GM23248 (cell line): Measurements from ENCODE around the gene TM4SF4. TPM values are rescaled to one million over a fixed set of nuclear protein-coding genes. Genes with fewer than 3 reads are reported as not detected.

Experiments
- DNase-seq: peaks from one replicate; pipeline ENCODE4 v3.0.0-alpha.2; 2015
- H2AFZ ChIP-seq: fragments of 200-600 bp; sonication (generic); 2 replicates; pipeline ENCODE4 v1.6.1; 2016; ENCODE audit warnings: antibody characterized with exemption
- H3F3A ChIP-seq: fragments of 200-600 bp; sonication (generic); 2 replicates; pipeline ENCODE4 v1.6.1; 2016; ENCODE audit warnings: mild to moderate bottlenecking, antibody characterized with exemption, mixed run types; ENCODE audit not compliant: insufficient read depth
- H3K27ac ChIP-seq: fragments of 200-600 bp; sonication (generic); 2 replicates; pipeline ENCODE4 v1.5.1; 2016; ENCODE audit warnings: mild to moderate bottlenecking
- H3K27me3 ChIP-seq: fragments of 200-600 bp; sonication (generic); replicated peaks from 2 replicates; pipeline ENCODE4 v1.6.1; 2016; ENCODE audit warnings: mild to moderate bottlenecking; ENCODE audit not compliant: insufficient read depth
- H3K36me3 ChIP-seq: fragments of 200-600 bp; sonication (generic); 2 replicates; pipeline ENCODE4 v1.6.1; 2016; ENCODE audit warnings: low read depth, mild to moderate bottlenecking
- H3K4me1 ChIP-seq: fragments of 200-600 bp; sonication (generic); 2 replicates; pipeline ENCODE4 v1.6.1; 2016; ENCODE audit warnings: mild to moderate bottlenecking; ENCODE audit not compliant: insufficient read depth
- H3K4me2 ChIP-seq: fragments of 200-600 bp; sonication (generic); one replicate; pipeline ENCODE4 v1.6.1; 2016; ENCODE audit warnings: mild to moderate bottlenecking; ENCODE audit not compliant: unreplicated experiment
- H3K4me3 ChIP-seq: fragments of 200-600 bp; sonication (generic); 2 replicates; pipeline ENCODE4 v1.5.1; 2016; ENCODE audit warnings: mild to moderate bottlenecking
- H3K79me2 ChIP-seq: fragments of 200-600 bp; sonication (generic); 2 replicates; pipeline ENCODE4 v1.6.1; 2016; ENCODE audit warnings: mild to moderate bottlenecking; ENCODE audit not compliant: insufficient read depth
- H3K9ac ChIP-seq: fragments of 200-600 bp; sonication (generic); 2 replicates; pipeline ENCODE4 v1.6.1; 2016; ENCODE audit warnings: mild to moderate bottlenecking
- H3K9me2 ChIP-seq: fragments of 200-600 bp; sonication (generic); 2 replicates; pipeline ENCODE4 v1.6.1; 2016; ENCODE audit warnings: mixed run types, mild to moderate bottlenecking, moderate library complexity; ENCODE audit not compliant: insufficient read depth
- H3K9me3 ChIP-seq: fragments of 200-600 bp; sonication (generic); one replicate; pipeline ENCODE4 v1.6.1; 2017; ENCODE audit warnings: low read depth
- H4K20me1 ChIP-seq: fragments of 200-600 bp; sonication (generic); 2 replicates; pipeline ENCODE4 v1.6.0; 2016; ENCODE audit not compliant: insufficient read depth
- EZH2 ChIP-seq: fragments of 200-600 bp; sonication (generic); IDR thresholded peaks from 2 replicates; pipeline ENCODE4 v1.6.1; 2018; ENCODE audit warnings: antibody characterized with exemption, mild to moderate bottlenecking; ENCODE audit not compliant: insufficient read depth, poor library complexity, severe bottlenecking
- EZH2phosphoT487 ChIP-seq: fragments of 200-600 bp; sonication (generic); IDR thresholded peaks from 2 replicates; pipeline ENCODE4 v1.6.1; 2018; ENCODE audit warnings: antibody characterized with exemption, moderate library complexity, mild to moderate bottlenecking, low read depth; ENCODE audit not compliant: insufficient read depth
- WGBS, 2 experiments: methylation state at CpG; one replicate each; pipeline ENCODE4 v1.1.6; 2015 to 2017; ENCODE audit warnings: low lambda C conversion rate in 2 of 2, low coverage in 1 of 2; ENCODE audit errors: missing lambda C conversion rate in 2 of 2; 5-methylcytosine and 5-hydroxymethylcytosine counted together
- in situ Hi-C: fragments of 300-500 bp; cut with MboI; formaldehyde crosslinking; loops from 2 replicates; pipeline ENCODE4 v1.15.0; 2020
- polyA plus RNA-seq: library from polyadenylated mRNA; unstranded; fragments of >200 nt; fragmentation: Nextera tagmentation; extraction: Ambion mirVana; gene quantifications from 2 replicates; pipeline ENCODE4 v1.2.1, GENCODE V29; 2016
- total RNA-seq: library from RNA; depleted of rRNA; stranded (reverse); fragments of >200 nt; shearing (Covaris generic); gene quantifications from 2 replicates; pipeline ENCODE4 v1.2.3, GENCODE V29; 2014

TM4SF4 gene
- total and polyA plus RNA-seq, 2 experiments from 2014 or later = 0.96 to 0.97 TPM

GRCh38 chr3:149449182-149449581 lies 25.3 kb upstream of the TM4SF4 start:
- Histone ChIP-seq H3K36me3 (no peaks in the 10 kb centered on the region), H4K20me1 (no peaks in the 10 kb centered on the region), H3K4me1 (peaks cover 49% of the 10 kb centered on the region), H3K9ac (peak overlapping the region; percentile 34; the same call in 1 of the 2 replicates), H3K79me2 (no peaks in the 10 kb centered on the region), H3K27me3 (no peaks in the 10 kb centered on the region), H2AFZ (no peak overlapping the region), H3K27ac (peak overlapping the region; percentile 84), H3F3A (peaks cover 35% of the 10 kb centered on the region), H3K4me2 (peak overlapping the region; percentile 40), H3K4me3 (no peak overlapping the region), H3K9me3 (no peaks in the 10 kb centered on the region), H3K9me2 (no peaks in the 10 kb centered on the region)
- in situ Hi-C loops = no loop called here
- no peak for TF ChIP-seq EZH2
- no peak for TF ChIP-seq EZH2phosphoT487
- WGBS, 2 experiments = 66% methylated on average over 3 of the region's 3 CpGs
- no peak for DNase-seq

- H3K4me2 ChIP-seq = peak overlapping the region; percentile 11
- 69 to 70% methylated on average over 4 of the region's 4 CpGs for WGBS, 2 experiments
- in situ Hi-C loops = no loop called here
- H3K9ac ChIP-seq = 0 out of 2 replicates have a peak overlapping the region, but pooled peaks have one; percentile 3
- no peaks in the 10 kb centered on the region for H3K79me2 ChIP-seq
- no peak for DNase-seq
- no peaks in the 10 kb centered on the region for H3K9me3 ChIP-seq
- TF ChIP-seq EZH2phosphoT487 (no peak), EZH2 (no peak)
- H3F3A ChIP-seq = peaks cover 41% of the 10 kb centered on the region
- H3K4me3 ChIP-seq = no peak overlapping the region
- H3K36me3 ChIP-seq = no peaks in the 10 kb centered on the region
- peak overlapping the region; percentile 56 for H2AFZ ChIP-seq
- H4K20me1 ChIP-seq = no peaks in the 10 kb centered on the region
- H3K4me1 ChIP-seq = peaks cover 55% of the 10 kb centered on the region
- no peaks in the 10 kb centered on the region for H3K27me3 ChIP-seq
- H3K27ac ChIP-seq = peak overlapping the region; percentile 84
- H3K9me2 ChIP-seq = no peaks in the 10 kb centered on the region
These were observed 24.7 kb upstream of the TM4SF4 start for GRCh38 chr3:149449799-149450198.

GRCh38 chr3:149450281-149450680 lies 24.2 kb upstream of the TM4SF4 start:
- H3K79me2 ChIP-seq = no peaks in the 10 kb centered on the region
- DNase-seq = peak; percentile 38
- H4K20me1 ChIP-seq = no peaks in the 10 kb centered on the region
- no peaks in the 10 kb centered on the region for H3K36me3 ChIP-seq
- in situ Hi-C loops = no loop called here
- no peaks in the 10 kb centered on the region for H3K27me3 ChIP-seq
- 13 to 26% methylated on average over 2 of the region's 2 CpGs for WGBS, 2 experiments
- TF ChIP-seq EZH2 (no peak), EZH2phosphoT487 (no peak)
- peak overlapping the region; percentile 84 for H3K27ac ChIP-seq
- H3K4me1 ChIP-seq = peaks cover 60% of the 10 kb centered on the region
- peak overlapping the region; percentile 56 for H2AFZ ChIP-seq
- peaks cover 46% of the 10 kb centered on the region for H3F3A ChIP-seq
- 0 out of 2 replicates have a peak overlapping the region, but pooled peaks have one; percentile 3 for H3K9ac ChIP-seq
- H3K9me3 ChIP-seq = no peaks in the 10 kb centered on the region
- H3K4me3 ChIP-seq = no peak overlapping the region
- peak overlapping the region; percentile 11 for H3K4me2 ChIP-seq
- H3K9me2 ChIP-seq = no peaks in the 10 kb centered on the region

- Histone ChIP-seq H3K9me3 (no peaks in the 10 kb centered on the region), H2AFZ (no peak overlapping the region), H3K27ac (no peak overlapping the region), H3K9me2 (no peaks in the 10 kb centered on the region), H3K9ac (no peak overlapping the region), H3K36me3 (no peaks in the 10 kb centered on the region), H3K4me2 (no peak overlapping the region), H3K79me2 (no peaks in the 10 kb centered on the region), H4K20me1 (no peaks in the 10 kb centered on the region), H3F3A (peaks cover 51% of the 10 kb centered on the region), H3K4me3 (no peak overlapping the region), H3K27me3 (no peaks in the 10 kb centered on the region), H3K4me1 (peaks cover 64% of the 10 kb centered on the region)
- WGBS, 2 experiments = 57 to 59% methylated on average over 3 of the region's 3 CpGs
- in situ Hi-C loops = no loop called here
- TF ChIP-seq EZH2phosphoT487 (no peak), EZH2 (no peak)
- no peak for DNase-seq
These were observed 22.5 kb upstream of the TM4SF4 start for GRCh38 chr3:149452036-149452435.
